DND-41 (cell line): ENCODE data around the gene PSMB1.

Experiments used
- CTCF ChIP-seq: IDR thresholded peaks from 2 replicates; pipeline ENCODE4 v1.5.1; 2012; ENCODE audit warnings: borderline replicate concordance, low read length, moderate library complexity, mild to moderate bottlenecking; ENCODE audit not compliant: poor library complexity, severe bottlenecking; ENCODE audit errors: extremely low read depth
- EZH2 ChIP-seq: IDR thresholded peaks from 3 replicates; pipeline ENCODE4 v1.6.1; 2012; ENCODE audit warnings: borderline replicate concordance, low read depth, mild to moderate bottlenecking, moderate library complexity, low read length, inconsistent platforms; ENCODE audit not compliant: severe bottlenecking

DNA sequence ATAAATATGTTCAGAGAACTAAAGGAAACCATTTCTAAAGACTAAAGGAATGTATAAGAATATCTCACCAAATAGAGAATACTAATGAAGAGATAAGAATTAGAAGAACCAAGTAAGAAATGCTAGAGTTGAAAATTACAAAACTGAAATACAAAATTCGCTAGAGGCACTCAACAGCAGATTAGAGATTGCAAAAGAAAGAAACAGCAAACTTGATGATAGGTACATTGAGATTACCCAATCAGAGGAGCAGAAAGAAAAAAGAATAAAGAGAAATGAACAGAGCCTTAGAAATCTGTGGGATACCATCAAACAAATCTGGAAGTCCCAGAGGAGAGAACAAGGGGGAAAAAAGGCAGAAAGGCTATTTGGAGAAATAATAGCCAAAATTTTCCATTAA, 37.6 kb upstream of the PSMB1 start:
- TF ChIP-seq CTCF (no peak), EZH2 (no peak)
